Epithelial cell of esophagus (primary cell): ENCODE data around the gene SNORC.

Source experiments
- DNase-seq: peaks from one replicate; pipeline ENCODE4 v3.0.0; 2010; ENCODE audit warnings: low read depth
- H3K4me3 ChIP-seq: 2 replicates; pipeline ENCODE4 v1.5.1; 2011; ENCODE audit warnings: mild to moderate bottlenecking, low read length, control low read depth
- TF ChIP-seq, protein P1 (sequence below): IDR thresholded peaks from 2 replicates; pipeline ENCODE4 v1.5.1; 2011; ENCODE audit warnings: low read depth, mild to moderate bottlenecking, low read length, control low read depth, inconsistent platforms; ENCODE audit not compliant: insufficient read depth; ENCODE audit errors: missing control alignments

SNORC gene

GRCh38 chr2:232926431-232926939 lies 56.4 kb downstream of the SNORC start:
- no peak for DNase-seq
- TF ChIP-seq, protein P1, sequence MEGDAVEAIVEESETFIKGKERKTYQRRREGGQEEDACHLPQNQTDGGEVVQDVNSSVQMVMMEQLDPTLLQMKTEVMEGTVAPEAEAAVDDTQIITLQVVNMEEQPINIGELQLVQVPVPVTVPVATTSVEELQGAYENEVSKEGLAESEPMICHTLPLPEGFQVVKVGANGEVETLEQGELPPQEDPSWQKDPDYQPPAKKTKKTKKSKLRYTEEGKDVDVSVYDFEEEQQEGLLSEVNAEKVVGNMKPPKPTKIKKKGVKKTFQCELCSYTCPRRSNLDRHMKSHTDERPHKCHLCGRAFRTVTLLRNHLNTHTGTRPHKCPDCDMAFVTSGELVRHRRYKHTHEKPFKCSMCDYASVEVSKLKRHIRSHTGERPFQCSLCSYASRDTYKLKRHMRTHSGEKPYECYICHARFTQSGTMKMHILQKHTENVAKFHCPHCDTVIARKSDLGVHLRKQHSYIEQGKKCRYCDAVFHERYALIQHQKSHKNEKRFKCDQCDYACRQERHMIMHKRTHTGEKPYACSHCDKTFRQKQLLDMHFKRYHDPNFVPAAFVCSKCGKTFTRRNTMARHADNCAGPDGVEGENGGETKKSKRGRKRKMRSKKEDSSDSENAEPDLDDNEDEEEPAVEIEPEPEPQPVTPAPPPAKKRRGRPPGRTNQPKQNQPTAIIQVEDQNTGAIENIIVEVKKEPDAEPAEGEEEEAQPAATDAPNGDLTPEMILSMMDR = no peak
- H3K4me3 ChIP-seq = no peak overlapping the region

DNA sequence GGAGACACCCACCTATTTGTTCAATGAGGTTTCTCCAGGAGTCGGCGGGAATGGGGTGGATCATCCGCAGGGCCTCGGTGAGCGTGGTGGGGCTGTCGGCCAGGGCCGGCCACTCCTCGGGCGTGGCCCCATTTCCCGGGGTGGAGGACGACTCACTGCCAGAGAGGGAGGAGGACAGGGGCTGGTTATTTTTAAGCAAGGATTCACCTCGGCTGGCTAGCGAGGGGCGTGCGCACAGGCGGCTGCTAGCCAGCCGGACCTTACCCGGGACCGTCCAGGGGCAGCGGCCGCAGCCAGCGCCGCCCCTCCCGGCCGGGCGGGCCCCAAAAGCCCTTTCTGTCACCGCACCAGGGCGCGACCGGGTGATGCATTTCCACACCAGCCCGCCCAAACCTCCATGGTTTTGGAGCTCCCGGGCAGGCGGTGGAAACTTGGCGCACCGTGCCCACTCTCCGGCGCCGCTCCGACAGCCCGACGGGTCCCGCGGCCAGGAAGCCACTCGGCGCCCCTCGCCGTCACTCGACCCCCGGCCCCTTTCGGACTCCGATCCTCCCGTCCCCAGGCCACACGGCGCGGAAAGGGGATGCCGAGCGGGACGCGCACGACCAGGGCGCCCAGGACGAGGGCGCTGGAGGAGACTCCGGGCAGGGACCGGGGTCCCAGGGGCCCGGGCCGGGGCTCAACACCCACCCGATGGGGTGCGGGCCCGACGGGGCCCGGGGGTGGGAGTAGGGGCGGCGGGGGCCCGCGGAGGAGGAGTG lies 57.1 kb downstream of the SNORC start:
- peak overlapping the region; percentile 27 for H3K4me3 ChIP-seq
- TF ChIP-seq, protein P1 = no peak

GRCh38 chr2:232927793-232928550 lies 57.9 kb downstream of the SNORC start:
- DNase-seq = no peak
- TF ChIP-seq, protein P1 = no peak
- H3K4me3 ChIP-seq = no peak overlapping the region

More for the DNA sequence above, 57.1 kb downstream of the SNORC start:
- DNase-seq = no peak
